Prostate gland (tissue), 2 donors: Measurements from ENCODE around the gene SF3B6.

Source experiments
- CTCF ChIP-seq, 4 experiments: fragments of 200-600 bp in 2 of 4; fragments of 450-650 bp in 2 of 4; sonication (generic) in 2 of 4; IDR thresholded peaks; 1 replicate in 3 of 4; 2 replicates in 1 of 4; pipeline ENCODE4 v1.5.1; 2016 to 2019; ENCODE audit warnings: antibody characterized with exemption in 4 of 4, mild to moderate bottlenecking in 2 of 4, moderate library complexity in 2 of 4
- POLR2A ChIP-seq: fragments of 450-650 bp; IDR thresholded peaks from one replicate; pipeline ENCODE4 v1.6.1; 2016; ENCODE audit warnings: antibody characterized with exemption, mild to moderate bottlenecking
- POLR2AphosphoS5 ChIP-seq: sonication (generic); formaldehyde crosslinking; IDR thresholded peaks from one replicate; pipeline ENCODE4 v1.6.1; 2017; ENCODE audit warnings: antibody characterized with exemption

- TF ChIP-seq CTCF (IDR thresholded peaks at IDR 0.05) (no peak), POLR2A (no peak), POLR2AphosphoS5 (no peak)
Measured at GRCh38 chr2:24082787-24083566, 6.9 kb upstream of the SF3B6 start.
